HG03039 (cell line): ENCODE measurements around the gene SERPIND1.

Experiments
- ATAC-seq: cut with Tn5 transposase; IDR thresholded peaks from one replicate; pipeline ENCODE4 v1.9.1; 2021; ENCODE audit warnings: mild to moderate bottlenecking, moderate library complexity; ENCODE audit not compliant: unreplicated experiment

SERPIND1 gene

DNA sequence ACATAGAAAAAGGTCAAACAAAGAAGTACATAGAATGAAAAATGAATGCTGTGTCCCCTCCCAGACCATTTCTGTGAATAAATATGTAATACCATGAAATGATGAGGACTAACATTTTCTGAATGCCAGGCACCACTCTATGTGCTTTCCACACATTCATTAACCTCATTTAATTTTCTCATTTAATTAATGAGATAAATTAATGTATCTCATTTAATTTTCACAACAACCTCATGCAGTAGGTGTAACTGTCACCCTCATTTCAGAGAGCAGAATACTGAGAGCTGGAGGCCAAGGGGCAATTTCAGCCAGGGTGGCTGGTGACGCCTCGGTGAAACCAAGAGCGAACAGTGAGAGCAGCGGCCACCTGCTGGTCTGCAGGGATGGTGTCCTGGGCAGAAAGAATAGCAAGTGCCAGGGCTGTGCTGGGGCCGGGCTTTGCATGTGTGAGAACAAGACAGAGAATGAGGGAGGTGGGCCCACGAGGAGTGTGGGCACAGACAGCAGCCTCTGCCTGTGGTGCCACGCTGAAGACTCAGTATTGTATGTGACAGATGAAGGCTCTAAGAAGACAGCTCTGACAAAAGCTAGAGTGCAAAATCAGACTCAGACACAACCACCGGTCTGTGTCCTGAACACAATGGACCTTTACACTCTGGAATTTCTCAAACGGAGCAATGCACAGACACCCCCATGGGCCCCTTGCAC is 1.8 kb upstream of the SERPIND1 start:
- ATAC-seq, result no peak

DNA sequence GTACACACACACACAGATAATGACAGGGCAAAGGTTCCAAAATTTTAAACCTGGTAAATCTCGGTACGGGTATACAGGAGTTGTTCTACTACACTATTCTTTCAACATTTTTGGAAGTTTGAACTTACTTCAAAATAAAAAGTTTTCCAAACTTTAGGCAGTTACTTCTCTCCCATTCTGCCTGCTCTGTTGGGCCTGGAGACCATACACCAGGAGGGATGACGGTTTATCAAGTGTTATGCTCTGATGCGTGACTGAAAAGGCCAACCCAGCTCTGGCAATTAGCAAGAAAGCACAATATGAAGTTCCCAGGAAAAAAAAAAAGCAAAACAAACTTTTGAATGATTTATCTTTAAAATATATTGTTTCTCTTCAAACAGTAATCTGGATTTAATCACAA is 969 bp downstream of the SERPIND1 start:
- no peak for ATAC-seq

DNA sequence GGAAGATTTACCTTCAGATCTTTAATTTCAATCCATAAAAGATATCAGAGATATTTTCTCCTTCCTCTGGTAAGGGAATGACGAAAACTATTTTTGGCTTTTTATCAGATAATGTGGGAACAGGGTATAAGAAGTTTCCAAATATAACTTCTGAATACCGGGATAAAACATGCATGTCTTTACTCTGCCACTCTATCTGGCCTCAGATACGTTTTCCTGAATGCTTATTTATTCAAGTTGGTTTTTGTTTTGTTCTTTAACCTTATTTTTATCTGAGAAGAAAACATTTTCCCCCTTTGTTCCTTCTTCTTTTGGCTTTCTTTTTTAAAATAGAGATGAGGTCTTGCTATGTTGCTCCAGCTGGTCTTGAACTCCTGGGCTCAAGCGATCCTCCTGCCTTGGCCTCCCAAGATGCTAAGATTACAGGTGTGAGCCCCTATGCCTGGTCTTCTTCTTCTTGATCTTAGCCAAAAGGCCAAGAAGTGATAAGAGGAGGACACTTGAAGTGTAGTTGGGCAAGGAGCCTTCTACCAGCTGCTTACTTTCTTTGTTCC is 1.5 kb downstream of the SERPIND1 start:
- no peak for ATAC-seq

DNA sequence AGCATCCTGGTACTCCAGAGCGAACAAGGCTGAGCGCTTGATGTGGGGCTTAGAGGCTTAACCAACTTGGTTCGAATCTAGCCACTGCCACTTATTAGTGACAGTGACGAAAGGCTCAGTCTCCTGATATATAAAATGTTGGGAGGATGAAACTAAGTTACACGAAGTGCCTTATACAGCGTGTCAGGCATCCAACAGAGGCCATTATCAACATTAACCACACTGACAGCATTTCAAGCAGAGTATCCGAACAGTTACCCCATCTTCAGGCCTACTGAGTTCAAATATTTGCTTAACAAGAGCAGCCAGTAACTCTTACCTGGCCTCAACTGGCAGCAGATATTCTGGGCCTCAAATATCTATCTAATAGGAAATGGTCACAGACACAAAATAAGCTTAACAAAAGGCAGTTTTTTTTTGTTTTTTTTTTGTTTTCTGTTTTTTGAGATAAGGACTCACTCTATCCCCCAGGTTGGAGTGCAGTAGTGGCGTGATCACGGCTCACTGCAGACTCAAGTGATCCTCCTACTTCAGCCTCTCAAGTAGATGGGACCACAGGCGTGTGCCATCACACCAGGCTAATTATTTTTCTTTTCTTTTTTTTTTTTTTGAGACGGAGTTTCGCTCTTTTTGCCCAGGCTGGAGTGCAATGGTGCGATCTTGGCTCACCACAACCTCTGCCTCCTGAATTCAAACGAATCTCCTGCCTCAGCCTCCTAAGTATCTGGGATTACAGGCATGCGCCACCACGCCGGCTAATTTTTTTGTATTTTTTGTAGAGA is 2.9 kb downstream of the SERPIND1 start:
- ATAC-seq, result no peak

DNA sequence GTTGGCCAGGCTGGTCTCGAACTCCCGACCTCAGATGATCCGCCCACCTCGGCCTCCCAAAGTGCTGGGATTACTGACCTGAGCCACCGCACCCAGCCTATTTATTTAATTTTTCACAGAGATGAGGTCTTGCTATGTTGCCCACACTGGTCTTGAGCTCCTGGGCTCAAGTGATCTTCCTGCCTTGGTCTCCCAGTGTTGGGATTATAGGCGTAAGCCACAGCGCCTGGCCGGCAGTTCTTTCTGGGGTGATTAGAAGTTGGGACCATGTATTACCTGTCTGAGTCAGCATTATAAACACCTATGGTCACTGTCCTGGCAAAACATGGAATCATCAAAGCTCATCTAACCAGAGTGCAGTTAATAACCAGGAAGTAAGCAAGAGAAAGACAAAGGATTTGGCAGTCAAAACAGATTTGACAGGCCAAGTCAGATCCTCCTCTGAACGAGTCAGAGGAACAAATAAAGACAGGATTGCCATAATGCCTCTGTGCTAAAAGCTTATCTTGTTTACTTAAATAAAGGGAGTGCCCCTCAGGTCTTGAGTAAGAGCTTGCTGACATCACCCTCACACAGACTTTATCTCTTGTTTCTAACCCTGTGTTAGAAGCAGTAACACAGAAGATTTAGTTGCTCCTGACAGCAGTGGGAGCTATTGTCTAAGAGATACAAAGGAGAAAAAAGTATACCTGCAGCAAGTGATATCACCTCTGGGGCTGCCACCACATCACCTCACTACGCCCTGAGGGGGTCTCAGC is 3.7 kb downstream of the SERPIND1 start:
- ATAC-seq, result no peak

DNA sequence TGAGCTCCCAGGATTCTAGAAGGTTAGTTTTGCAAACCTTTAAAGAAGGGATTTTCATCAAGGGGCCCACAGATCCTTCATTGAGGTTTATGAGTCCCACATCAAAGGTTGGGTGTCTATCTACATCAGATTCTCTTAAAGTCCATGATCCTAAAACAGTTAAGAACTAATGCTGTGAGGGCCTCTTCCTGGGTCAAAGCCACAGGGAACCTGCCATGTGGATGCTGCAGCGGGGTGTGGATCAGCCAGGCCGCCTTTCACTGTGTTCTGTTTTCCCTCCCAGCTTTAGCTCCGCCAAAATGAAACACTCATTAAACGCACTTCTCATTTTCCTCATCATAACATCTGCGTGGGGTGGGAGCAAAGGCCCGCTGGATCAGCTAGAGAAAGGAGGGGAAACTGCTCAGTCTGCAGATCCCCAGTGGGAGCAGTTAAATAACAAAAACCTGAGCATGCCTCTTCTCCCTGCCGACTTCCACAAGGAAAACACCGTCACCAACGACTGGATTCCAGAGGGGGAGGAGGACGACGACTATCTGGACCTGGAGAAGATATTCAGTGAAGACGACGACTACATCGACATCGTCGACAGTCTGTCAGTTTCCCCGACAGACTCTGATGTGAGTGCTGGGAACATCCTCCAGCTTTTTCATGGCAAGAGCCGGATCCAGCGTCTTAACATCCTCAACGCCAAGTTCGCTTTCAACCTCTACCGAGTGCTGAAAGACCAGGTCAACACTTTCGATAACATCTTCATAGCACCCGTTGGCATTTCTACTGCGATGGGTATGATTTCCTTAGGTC is 5.3 kb downstream of the SERPIND1 start:
- no peak for ATAC-seq

DNA sequence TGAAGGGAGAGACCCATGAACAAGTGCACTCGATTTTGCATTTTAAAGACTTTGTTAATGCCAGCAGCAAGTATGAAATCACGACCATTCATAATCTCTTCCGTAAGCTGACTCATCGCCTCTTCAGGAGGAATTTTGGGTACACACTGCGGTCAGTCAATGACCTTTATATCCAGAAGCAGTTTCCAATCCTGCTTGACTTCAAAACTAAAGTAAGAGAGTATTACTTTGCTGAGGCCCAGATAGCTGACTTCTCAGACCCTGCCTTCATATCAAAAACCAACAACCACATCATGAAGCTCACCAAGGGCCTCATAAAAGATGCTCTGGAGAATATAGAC is 5.9 kb downstream of the SERPIND1 start:
- ATAC-seq, result no peak

DNA sequence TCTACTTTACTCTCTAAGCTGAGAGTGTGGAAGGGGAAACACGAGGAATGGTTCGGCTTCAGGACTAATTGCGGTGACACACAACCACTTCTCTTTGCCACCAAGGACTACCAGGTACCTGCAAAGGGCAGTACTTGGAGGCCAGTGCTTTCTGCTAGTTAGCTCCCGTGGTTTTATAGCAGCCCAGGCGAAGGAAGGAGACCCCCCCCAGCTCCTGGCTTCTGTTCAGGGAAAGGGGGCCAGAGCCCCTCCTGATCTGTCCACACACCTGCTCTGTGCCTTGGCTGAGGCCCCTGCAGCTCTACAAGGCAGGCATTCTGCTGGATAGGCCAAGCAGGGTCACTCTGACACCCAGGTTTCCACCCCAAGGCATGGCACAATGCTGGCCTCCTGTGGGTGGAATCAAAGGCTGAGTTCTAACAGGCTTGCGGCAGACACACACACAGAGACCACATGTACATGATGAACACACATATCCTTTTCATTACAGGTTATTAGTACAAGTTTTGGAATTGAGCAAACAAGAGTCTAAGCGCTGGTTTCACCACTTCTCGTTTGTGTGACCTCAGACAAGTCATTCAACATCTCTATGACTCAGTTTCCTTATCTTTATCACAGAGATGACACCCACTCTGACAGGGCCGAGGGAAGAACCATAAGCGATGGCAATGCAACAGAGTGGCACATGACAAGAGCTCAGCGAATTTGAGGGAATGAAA is 7.5 kb downstream of the SERPIND1 start:
- no peak for ATAC-seq

DNA sequence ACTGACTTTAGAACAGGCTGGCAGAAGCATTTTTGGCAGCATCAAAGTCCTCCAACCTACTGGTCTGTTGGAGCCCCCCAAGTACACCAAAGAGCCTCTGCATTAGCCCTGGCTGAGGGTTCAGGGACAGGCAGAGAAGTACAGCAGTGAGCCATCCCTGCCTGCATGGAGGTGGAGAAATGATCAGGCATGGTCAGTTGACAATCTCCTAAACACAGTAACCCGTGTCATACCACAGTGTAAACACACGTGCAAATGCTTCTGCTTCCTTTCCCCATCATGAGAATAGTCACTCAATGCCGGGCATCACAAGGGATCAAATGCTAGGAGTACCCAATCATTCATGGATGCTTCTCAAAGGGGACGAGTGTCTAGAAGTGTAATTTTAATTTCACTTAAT is 8.2 kb downstream of the SERPIND1 start:
- no peak for ATAC-seq

DNA sequence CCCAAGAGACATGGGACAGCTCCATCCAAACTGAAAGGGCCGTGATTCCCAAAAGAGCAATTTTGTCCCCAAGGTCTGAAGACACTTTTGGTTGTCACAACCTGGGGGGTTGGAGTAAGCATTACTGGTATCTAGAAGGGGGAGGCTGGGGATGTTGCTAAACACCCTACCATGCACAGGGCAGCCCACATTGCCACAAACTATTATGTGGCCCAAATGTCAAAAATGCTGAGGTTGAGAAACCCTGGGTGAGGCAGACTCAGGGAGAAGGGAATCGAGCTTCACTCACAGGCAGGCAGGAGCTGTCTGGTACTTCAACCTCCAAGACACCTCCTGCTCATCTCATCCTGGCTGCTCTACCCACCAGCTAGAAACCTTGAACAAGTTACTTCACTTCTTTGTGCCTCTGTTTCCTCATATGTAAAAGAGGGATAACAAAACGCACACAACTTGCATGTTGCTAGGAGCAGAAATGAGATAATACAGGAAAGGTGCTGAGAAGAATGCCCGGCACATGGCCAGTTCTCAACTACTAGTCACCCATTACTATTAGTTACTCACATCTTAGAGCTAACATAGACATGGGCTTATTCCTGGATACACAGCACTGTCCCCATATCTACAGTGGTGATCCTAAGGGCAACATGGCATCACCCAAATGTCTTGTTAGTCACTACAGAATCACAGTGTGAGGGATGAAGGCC is 8.8 kb downstream of the SERPIND1 start:
- ATAC-seq, result no peak

DNA sequence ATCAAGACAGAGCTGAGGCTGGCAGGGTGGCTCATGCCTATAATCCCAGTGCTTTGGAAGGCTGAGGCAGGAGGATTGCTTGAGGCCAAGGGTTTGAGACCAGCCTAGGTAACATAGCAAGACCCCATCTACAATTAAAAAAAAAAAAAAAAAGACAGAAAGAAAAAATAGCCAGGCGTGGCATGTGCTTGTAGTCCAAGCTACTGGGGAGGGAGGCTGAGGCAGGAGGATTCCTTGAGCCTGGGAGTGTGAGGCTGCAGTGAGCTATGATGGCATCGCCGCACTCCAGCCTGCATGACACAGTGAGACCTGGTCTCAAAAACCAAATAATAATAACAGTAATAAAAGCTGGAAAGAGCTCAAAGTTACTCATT is 9.4 kb downstream of the SERPIND1 start:
- ATAC-seq, result no peak

DNA sequence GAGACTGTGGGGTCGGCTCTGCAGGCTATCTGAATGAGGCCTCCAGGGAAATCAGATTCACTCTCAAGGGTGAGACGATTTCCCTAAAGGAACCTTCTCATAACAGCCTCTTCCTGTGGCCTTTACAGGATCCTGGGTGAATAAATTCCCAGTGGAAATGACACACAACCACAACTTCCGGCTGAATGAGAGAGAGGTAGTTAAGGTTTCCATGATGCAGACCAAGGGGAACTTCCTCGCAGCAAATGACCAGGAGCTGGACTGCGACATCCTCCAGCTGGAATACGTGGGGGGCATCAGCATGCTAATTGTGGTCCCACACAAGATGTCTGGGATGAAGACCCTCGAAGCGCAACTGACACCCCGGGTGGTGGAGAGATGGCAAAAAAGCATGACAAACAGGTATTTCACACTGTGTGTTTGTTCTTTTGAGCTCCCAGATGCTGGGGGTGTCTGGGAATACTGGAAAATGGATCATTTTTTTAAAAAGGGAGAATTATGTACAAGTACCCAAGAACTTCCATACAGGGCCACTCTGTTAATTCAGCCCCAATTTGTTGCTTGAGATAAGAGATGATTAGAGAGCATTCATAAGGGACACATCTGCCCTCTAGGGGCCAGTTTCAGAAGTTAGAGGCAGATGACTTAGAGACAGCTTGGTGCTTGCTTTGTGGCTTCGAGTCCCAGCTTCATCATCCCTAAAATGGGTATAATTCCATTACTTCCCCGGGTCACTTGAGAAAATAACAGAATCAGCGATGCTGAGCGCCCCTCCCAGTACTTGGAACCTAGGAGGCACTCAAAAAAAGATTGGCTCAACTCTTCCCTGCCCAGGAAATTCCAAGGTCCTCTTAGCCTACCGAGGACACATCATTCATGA is 10.2 kb downstream of the SERPIND1 start:
- ATAC-seq, result no peak

DNA sequence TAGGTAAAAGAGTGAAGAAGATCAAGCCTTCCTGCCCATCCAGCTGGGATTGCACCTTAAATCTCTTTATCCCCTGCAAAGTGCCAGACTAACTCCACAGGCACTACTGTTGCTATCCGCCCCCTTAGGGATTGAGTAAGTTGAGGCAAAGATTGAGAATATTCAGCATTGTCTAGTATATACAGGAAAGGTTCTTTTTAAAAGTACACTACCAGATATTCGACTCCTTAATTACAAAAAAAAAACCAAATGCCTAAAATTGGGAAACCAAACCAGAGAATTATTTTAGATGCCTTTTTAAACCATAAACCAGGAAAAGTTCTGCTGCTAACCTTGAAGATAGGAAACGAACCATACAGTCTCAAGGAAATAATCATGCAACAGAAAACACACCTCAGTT is 11.5 kb downstream of the SERPIND1 start:
- no peak for ATAC-seq

DNA sequence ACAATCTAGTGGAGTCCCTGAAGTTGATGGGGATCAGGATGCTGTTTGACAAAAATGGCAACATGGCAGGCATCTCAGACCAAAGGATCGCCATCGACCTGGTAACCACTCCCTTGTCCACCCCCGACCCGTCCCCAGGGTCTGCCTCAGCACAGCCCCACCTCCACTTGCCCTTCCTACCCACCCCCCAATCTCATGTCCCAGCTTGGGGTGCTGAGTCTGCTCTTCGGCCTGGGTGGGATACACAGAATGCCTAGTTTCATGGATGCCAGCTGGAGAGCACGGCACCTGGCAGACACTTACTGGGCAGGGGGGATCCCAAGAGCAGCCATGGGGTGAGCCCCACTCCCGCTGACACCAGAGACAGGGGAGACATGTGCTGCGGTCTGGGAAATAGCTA is 12.1 kb downstream of the SERPIND1 start:
- ATAC-seq, result no peak

DNA sequence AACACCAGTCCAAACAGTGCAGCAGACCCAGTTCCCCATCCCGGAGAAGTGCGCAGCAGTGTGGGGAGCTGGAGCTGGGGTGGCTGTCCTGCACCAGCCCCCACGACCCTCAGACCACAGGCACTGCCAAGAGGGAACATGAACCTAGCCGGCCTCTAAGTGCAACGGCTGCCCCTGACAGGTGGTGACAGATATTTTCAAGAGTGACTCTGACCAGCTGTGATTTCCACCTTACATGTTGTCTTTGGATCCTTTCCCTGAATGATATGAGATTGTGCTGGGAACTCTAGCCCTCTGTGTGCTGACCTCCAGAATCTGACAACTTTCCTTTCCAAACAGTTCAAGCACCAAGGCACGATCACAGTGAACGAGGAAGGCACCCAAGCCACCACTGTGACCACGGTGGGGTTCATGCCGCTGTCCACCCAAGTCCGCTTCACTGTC is 12.6 kb downstream of the SERPIND1 start:
- no peak for ATAC-seq

DNA sequence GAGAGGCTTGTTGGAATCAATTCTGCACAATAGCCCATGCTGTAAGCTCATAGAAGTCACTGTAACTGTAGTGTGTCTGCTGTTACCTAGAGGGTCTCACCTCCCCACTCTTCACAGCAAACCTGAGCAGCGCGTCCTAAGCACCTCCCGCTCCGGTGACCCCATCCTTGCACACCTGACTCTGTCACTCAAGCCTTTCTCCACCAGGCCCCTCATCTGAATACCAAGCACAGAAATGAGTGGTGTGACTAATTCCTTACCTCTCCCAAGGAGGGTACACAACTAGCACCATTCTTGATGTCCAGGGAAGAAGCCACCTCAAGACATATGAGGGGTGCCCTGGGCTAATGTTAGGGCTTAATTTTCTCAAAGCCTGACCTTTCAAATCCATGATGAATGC is 13.3 kb downstream of the SERPIND1 start:
- no peak for ATAC-seq

DNA sequence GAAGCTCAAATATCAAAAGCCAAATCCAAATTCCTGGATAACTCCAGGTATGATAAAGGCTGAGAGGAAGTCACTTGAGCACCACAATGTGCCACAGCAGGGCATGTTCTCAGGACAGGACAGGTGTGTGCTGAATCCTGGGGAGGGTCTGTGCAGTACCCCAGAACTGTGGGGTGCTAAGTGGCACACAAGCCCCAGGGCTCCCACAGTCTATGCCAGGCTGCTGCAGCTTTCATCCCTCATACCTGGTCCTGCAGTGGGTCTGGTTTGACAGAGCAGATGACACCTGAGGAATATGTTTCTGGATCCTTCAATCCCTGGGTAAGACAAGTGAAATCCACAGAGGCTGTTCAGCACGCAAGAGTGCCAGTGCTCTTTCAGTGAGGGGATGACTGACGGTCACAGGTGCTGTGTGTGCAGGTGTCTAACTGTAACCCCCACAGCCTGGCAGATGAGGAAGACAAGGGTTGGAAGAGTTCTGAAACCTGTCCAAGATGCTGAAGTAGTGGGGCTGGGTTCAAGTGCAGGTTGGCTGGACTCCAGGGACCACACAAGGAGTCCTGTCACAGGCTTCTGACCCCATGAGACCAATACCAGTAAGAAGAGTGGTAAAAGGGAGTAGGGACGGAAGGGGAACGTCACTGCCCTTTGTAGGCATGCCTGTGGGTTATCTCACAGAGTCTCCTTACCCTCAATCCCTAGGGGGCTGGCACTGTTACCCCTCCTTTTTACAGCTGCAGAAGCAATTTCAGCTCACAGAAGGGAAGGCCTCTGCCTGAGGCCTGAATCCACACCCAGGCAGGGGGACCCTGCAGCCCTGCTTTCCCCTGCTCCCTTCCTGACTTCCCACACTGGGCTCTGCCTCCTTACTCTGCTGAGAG is 14.1 kb downstream of the SERPIND1 start:
- no peak for ATAC-seq
